Effector memory CD8-positive, alpha-beta T cell (primary cell): ENCODE data around the gene PCDHGA8.
"Not testable (repeated sequence)": the region's sequence is repeated elsewhere in the genome, so short reads cannot be mapped to it uniquely, and the experiment has no call there.

Source experiments
- ATAC-seq: fragments of 150-1000 bp; cut with Tn5 transposase; replicated peaks from 2 replicates; pipeline ENCODE4 v1.10.0; 2021; ENCODE audit warnings: mild to moderate bottlenecking, moderate library complexity
- DNase-seq, 3 experiments: peaks; one replicate each; pipeline ENCODE4 v3.0.0; 2021
- H3K27ac Mint-ChIP-seq, 2 donors: one replicate each; pipeline ENCODE4 v1.8.0; 2022; ENCODE audit warnings: mild to moderate bottlenecking in 2 of 2, mixed read lengths in 2 of 2, moderate library complexity in 2 of 2
- H3K27me3 Mint-ChIP-seq, 2 donors: one replicate each; pipeline ENCODE4 v1.8.0; 2022; ENCODE audit warnings: mixed read lengths in 2 of 2
- H3K36me3 Mint-ChIP-seq: one replicate; pipeline ENCODE4 v1.8.0; 2022; ENCODE audit warnings: mild to moderate bottlenecking, moderate library complexity, mixed read lengths; ENCODE audit not compliant: insufficient read depth
- H3K4me1 Mint-ChIP-seq, 2 donors: one replicate each; pipeline ENCODE4 v1.8.0; 2022; ENCODE audit warnings: low read depth in 2 of 2, mixed read lengths in 2 of 2
- H3K4me3 Mint-ChIP-seq, 2 donors: one replicate each; pipeline ENCODE4 v1.8.0; 2022; ENCODE audit warnings: mild to moderate bottlenecking in 2 of 2, mixed read lengths in 2 of 2, moderate library complexity in 2 of 2
- H3K9me3 Mint-ChIP-seq, 2 donors: one replicate each; pipeline ENCODE4 v1.8.0; 2022; ENCODE audit warnings: mixed read lengths in 2 of 2

PCDHGA8 gene

GRCh38 chr5:141382469-141383294, 9.8 kb upstream of the PCDHGA8 start, which contains the start of gene PCDHGA7:
Gene PCDHGA7, plus strand, starts transcription at chr5:141382742. Its CDS starts 158 bp downstream, at chr5:141382900.
- H3K27ac Mint-ChIP-seq = no peak within 1 kb of the TSS
- peak within 1 kb of the TSS; percentile 48 to 70 for H3K4me3 Mint-ChIP-seq
- H3K4me1 Mint-ChIP-seq = no peaks in the 10 kb centered on the region
- H3K9me3 Mint-ChIP-seq = peaks cover 0 to 10% of the 10 kb centered on the region in 2 donors
- ATAC-seq = no peak
- no peak for DNase-seq
- H3K27me3 Mint-ChIP-seq = peaks cover 51 to 59% of the 10 kb centered on the region in 2 donors
- H3K36me3 Mint-ChIP-seq = no peaks in the 10 kb centered on the region

GRCh38 chr5:141383345-141383744, 9.1 kb upstream of the PCDHGA8 start:
- H3K27me3 Mint-ChIP-seq = peaks cover 53 to 62% of the 10 kb centered on the region in 2 donors
- no peaks in the 10 kb centered on the region for H3K36me3 Mint-ChIP-seq
- H3K4me1 Mint-ChIP-seq = no peaks in the 10 kb centered on the region
- ATAC-seq (no peak), DNase-seq (no peak)
- H3K4me3 Mint-ChIP-seq = peak overlapping the region in 1 of 2 donors; percentile 48
- no peak overlapping the region for H3K27ac Mint-ChIP-seq
- peaks cover 0 to 10% of the 10 kb centered on the region in 2 donors for H3K9me3 Mint-ChIP-seq

- no peak for ATAC-seq
- Mint-ChIP-seq H3K4me1 (no peaks in the 10 kb centered on the region), H3K36me3 (no peaks in the 10 kb centered on the region), H3K9me3 (peaks cover 2 to 11% of the 10 kb centered on the region in 2 donors), H3K27ac (no peak overlapping the region), H3K4me3 (no peak overlapping the region), H3K27me3 (peaks cover 58 to 68% of the 10 kb centered on the region in 2 donors)
- DNase-seq = no peak
Measured at GRCh38 chr5:141384471-141385267, 7.8 kb upstream of the PCDHGA8 start.

- H3K27ac Mint-ChIP-seq, H3K36me3 Mint-ChIP-seq, H3K4me1 Mint-ChIP-seq, DNase-seq: not testable (repeated sequence)
- ATAC-seq = peak; percentile 49
- H3K27me3 Mint-ChIP-seq = peaks cover 59 to 87% of the 10 kb centered on the region in 2 donors
- H3K9me3 Mint-ChIP-seq = peaks cover 4 to 17% of the 10 kb centered on the region in 2 donors
- H3K4me3 Mint-ChIP-seq = peak within 1 kb of the TSS; percentile 22 to 52
Measured at GRCh38 chr5:141387557-141388311, 4.7 kb upstream of the PCDHGA8 start, which contains the start of gene PCDHGB4. Gene PCDHGB4, plus strand, starts transcription at chr5:141387698. Its CDS starts 187 bp downstream, at chr5:141387885.

- no peak overlapping the region for H3K27ac Mint-ChIP-seq
- no peak overlapping the region for H3K4me3 Mint-ChIP-seq
- DNase-seq (no peak), ATAC-seq (no peak)
- H3K36me3 Mint-ChIP-seq = peaks cover 2% of the 10 kb centered on the region
- peaks cover 4 to 17% of the 10 kb centered on the region in 2 donors for H3K9me3 Mint-ChIP-seq
- peaks cover 54 to 87% of the 10 kb centered on the region in 2 donors for H3K27me3 Mint-ChIP-seq
- H3K4me1 Mint-ChIP-seq = peaks cover 0 to 3% of the 10 kb centered on the region in 2 donors
Measured at GRCh38 chr5:141388661-141389060, 3.8 kb upstream of the PCDHGA8 start.

GRCh38 chr5:141389153-141390042, 3.0 kb upstream of the PCDHGA8 start:
- no peak overlapping the region for H3K4me3 Mint-ChIP-seq
- H3K27ac Mint-ChIP-seq = no peak overlapping the region
- H3K27me3 Mint-ChIP-seq = peaks cover 54 to 87% of the 10 kb centered on the region in 2 donors
- DNase-seq = no peak
- no peak for ATAC-seq
- H3K9me3 Mint-ChIP-seq = peaks cover 6 to 24% of the 10 kb centered on the region in 2 donors
- peaks cover 6% of the 10 kb centered on the region for H3K36me3 Mint-ChIP-seq
- H3K4me1 Mint-ChIP-seq = peaks cover 0 to 3% of the 10 kb centered on the region in 2 donors

- H3K27me3 Mint-ChIP-seq = peaks cover 34 to 78% of the 10 kb centered on the region in 2 donors
- H3K27ac Mint-ChIP-seq = no peak overlapping the region
- peaks cover 6 to 14% of the 10 kb centered on the region in 2 donors for H3K9me3 Mint-ChIP-seq
- DNase-seq (no peak), ATAC-seq (no peak)
- H3K4me3 Mint-ChIP-seq = no peak overlapping the region
- peaks cover 0 to 3% of the 10 kb centered on the region in 2 donors for H3K4me1 Mint-ChIP-seq
- H3K36me3 Mint-ChIP-seq = peaks cover 10% of the 10 kb centered on the region
Measured at GRCh38 chr5:141393267-141393666, 834 bp downstream of the PCDHGA8 start.

- not testable (repeated sequence) for H3K4me1 Mint-ChIP-seq, H3K4me3 Mint-ChIP-seq, ATAC-seq, H3K36me3 Mint-ChIP-seq, DNase-seq, H3K27ac Mint-ChIP-seq
- peaks cover 36 to 77% of the 10 kb centered on the region in 2 donors for H3K27me3 Mint-ChIP-seq
- H3K9me3 Mint-ChIP-seq = peaks cover 5 to 14% of the 10 kb centered on the region in 2 donors
Measured at GRCh38 chr5:141394401-141395187, 2.2 kb downstream of the PCDHGA8 start.

- peak within 1 kb of the TSS; percentile 31 to 53 for H3K4me3 Mint-ChIP-seq
- peaks cover 44 to 77% of the 10 kb centered on the region in 2 donors for H3K27me3 Mint-ChIP-seq
- DNase-seq, H3K27ac Mint-ChIP-seq, H3K9me3 Mint-ChIP-seq, H3K4me1 Mint-ChIP-seq, H3K36me3 Mint-ChIP-seq: not testable (repeated sequence)
- ATAC-seq = peak; percentile 77
Measured at GRCh38 chr5:141397756-141398551, 5.5 kb downstream of the PCDHGA8 start, which contains the start of gene PCDHGB5. Gene PCDHGB5, plus strand, starts transcription at chr5:141397947. Its CDS starts 181 bp downstream, at chr5:141398128.

- Mint-ChIP-seq H3K36me3 (peaks cover 8% of the 10 kb centered on the region), H3K4me3 (no peak overlapping the region), H3K27ac (no peak overlapping the region), H3K27me3 (peaks cover 48 to 77% of the 10 kb centered on the region in 2 donors), H3K9me3 (peaks cover 7% of the 10 kb centered on the region in 2 donors), H3K4me1 (peaks cover 0 to 3% of the 10 kb centered on the region in 2 donors)
- ATAC-seq = no peak
- DNase-seq = no peak
Measured at GRCh38 chr5:141398608-141399007, 6.2 kb downstream of the PCDHGA8 start.
